GM18520 (cell line): ENCODE results near the gene TRIM62.

Experiments used
- ATAC-seq: cut with Tn5 transposase; IDR thresholded peaks from one replicate; pipeline ENCODE4 v1.9.1; 2021; ENCODE audit not compliant: unreplicated experiment

The TRIM62 gene

DNA sequence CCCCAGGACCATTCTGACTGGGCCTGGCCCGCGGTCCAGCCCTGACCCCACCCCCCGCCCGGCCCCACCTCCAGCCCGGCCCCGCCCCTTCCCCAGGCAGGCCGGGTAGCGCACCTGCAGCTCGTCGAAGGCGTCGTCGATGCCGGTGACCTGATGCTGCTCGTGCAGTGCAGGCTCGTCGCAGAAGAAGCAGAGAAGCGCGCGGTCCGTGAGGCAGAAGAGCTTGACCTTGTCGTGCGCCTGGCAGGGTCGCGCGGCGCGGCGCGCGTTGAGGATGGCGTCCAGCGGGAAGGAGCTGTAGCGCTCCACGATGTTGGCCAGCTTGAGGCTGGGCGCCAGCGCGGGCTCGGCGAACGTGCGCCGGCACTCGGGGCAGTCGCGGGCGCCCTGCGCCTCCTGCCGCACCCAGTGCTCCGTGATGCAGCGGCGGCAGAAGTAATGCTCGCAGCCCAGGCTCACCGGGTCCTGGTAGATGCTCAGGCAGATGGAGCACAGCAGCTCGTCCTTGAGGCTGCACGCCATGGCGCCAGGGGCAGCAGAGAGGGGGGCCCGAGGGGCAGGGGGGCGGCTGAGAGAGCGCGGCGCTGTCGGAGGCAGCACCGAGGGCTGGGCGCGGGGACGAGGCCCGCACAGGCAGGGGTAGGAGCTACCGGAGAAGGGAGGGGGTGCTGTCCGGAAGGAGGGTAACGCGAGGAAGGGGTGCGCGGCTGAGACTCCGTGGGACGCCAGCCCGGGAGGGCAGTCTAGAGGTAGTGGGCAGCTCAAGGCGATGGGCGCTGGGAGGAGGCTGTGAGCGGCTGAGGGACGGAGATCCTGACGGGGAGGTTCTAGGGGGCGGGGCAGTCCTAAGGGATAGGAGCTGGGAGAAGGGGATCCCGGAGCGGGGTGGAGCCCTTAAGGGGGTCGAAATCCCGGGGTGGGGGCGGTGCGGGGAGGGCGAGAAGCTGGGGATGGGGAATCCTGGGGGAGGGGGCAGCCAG is 642 bp downstream of the TRIM62 start:
- ATAC-seq = peak; percentile 50

DNA sequence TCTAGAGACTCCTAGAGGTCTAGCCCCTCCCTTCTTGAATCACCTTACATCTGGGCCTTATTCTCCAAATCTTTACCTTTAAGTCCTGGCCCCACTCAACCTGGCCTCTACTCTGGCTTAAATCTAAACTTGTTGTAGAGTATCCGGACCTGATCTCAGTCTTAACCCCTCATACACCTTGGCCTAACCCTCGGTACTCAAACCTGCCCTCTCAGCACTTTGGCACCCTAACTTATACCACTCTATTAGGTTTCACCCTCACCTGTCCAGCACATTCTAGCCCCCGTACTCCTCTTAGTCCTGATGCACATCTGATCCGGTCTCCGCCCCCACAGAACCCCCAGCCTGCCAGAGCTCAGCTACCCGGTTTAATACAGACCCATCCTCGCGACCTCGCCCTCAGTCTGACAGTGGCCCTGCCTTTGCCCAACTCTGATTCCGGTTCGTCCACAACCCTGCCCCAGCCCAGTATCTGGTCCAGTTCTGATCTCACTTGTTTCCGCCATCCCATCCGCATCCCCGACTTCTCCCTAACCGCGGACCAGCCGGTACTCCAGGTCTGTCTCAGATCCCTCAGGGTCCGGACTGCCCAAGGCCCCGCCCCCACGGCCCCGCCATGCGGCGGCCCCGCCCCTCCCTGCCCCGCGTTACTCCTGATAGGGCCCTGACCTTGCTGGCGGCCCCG is 1.5 kb downstream of the TRIM62 start:
- no peak for ATAC-seq

GRCh38 chr1:33178836-33179439 is 2.9 kb downstream of the TRIM62 start:
- no peak for ATAC-seq

DNA sequence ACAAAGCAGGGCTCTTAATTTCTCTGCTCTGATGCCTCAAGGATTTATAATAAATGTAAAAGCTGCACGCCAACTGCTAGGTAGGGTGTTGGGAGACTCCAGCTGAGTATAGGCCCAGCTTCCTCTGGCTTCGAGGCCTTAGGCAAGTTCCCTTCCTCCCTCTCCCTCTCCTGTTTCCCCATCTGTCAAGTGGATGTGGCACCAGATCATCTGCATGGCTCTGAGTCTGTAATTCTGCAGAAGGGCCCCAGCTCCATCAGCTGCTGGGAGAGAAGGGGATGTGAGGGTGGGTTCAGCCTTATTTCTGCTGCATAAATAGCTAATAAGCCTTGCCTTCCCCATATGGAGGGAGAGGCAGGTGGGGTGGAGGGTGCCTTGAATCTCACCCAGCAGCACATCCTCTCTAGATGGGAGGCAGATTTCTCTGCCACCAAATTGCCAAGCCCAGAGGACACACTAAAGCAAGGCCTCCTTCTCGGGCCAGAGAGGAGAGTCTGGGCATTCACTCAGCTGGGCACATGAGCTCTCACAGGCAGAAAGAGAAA is 3.8 kb downstream of the TRIM62 start:
- ATAC-seq = no peak

GRCh38 chr1:33176887-33177286 is 5.0 kb downstream of the TRIM62 start:
- ATAC-seq = no peak

DNA sequence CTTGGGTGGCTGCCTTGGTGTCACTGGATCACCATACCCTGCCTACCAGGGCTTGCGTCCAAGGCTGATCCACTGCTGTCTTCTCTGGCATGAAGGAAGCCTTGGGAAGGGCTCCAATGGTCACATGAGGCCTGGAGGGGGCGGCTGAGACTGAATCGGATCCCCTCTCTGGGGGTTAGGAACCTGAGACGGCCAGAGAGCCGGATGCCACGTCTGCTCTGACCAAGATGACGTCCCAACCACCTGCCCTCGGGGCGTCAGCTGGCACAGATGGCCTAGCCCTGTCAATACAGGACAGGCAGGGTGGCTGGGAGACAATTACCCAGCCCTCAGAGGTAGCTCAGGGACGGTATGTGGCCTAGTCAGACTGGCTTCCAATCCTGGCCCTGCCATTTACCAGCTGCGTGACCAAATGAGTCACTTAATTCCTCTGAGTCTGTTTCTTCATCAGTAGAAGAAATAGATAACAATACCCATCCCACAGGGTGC is 5.4 kb downstream of the TRIM62 start:
- no peak for ATAC-seq

DNA sequence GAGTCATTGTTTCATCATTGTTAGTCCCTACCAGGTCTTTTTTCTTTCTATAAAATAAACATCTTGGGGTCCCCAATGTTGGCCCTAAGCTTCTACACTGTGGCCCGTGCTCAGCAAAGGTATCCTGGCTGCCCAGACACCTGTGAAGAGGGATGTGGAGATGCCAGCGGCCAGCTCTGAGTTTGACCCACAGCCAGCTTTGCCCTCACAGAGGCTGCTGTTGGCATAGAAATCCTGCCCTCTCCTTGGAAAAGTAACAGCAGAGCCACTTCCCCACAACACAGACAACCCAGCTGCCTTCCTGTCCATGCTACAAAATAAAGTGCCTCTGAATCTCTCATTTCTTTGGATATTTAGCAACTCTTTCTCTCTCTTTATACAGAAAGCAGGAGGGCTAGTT is 6.0 kb downstream of the TRIM62 start:
- no peak for ATAC-seq

GRCh38 chr1:33173091-33173490 is 8.8 kb downstream of the TRIM62 start:
- no peak for ATAC-seq

- no peak for ATAC-seq
These were observed 9.6 kb downstream of the TRIM62 start for GRCh38 chr1:33171977-33172813.

DNA sequence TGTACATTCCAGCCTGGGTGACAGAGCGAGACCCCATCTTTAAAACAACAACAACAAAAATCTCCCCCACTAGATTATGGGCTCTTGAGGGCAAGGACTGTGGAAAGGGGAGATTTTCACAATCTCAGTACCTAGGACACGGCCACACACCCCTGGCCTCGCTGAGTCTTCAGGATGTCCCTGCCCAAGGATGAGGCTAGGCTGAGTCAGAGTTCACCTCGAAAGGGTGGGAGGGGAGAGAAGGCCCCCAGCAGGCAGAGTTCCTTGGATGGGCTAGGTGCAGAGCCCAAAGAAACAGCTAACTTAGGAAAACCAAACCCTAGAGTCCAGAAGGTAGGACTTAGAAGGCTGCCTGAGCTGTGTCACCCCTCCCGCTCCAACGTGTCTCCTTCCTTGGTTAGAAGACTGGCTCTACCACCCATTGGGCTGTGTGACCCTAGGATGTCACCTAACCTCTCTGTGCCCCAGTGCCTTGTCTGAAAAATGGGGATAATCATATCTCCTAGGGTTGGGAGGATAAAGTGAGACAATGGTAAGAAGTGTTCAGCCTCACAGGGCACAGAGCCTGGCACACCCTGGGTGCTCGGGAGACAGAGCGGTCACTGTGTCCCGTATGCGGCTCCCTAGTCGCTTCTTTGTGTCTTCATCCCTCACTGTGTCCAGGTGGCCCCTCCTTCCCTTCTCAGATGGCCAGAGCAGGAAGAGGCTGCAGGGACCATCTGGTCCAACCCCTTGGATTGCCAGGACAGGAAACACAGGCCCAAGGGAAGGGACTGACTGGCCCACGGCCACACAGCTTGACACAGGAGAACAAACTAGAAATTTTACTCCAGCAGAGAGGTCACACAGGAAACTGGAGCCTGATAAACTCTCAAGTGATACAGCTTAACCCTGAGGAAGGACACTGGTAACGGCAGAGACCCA is 11.2 kb downstream of the TRIM62 start:
- no peak for ATAC-seq

DNA sequence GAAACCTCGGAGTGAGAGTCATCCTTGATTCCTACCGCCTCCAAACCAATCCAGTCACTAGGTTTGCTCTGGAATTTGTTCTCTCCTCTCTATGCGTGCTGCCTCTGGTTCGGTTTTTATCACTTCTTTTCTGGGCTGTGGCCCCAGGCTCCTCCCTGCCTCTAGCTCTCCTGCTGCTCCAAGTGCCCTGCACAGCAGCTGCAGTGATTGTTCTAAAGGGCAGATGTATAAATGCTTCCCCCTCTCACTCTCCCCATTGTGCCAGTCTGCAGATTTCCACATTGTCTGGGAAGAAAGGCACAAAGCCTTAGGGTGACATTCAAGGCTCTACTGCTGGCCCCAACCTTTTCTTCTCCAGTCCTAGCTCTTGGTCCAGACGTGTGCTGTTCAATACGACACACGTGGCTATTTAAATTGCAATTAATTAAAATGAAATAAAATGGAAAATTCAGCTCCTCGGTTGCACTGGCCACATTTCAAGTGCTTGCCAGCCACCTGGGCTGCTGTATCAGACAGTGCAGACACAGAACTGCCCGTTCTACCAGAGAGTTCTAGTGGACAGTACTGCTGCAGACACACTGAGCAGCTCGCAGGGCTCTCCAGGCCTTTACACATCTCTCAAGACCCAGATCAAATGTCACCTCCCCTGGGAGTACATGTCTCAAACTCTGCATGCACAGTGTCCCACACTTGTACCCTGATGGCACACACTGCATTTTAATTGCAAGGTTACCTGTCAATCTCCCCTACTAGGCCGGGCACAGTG is 12.4 kb downstream of the TRIM62 start:
- ATAC-seq = no peak

DNA sequence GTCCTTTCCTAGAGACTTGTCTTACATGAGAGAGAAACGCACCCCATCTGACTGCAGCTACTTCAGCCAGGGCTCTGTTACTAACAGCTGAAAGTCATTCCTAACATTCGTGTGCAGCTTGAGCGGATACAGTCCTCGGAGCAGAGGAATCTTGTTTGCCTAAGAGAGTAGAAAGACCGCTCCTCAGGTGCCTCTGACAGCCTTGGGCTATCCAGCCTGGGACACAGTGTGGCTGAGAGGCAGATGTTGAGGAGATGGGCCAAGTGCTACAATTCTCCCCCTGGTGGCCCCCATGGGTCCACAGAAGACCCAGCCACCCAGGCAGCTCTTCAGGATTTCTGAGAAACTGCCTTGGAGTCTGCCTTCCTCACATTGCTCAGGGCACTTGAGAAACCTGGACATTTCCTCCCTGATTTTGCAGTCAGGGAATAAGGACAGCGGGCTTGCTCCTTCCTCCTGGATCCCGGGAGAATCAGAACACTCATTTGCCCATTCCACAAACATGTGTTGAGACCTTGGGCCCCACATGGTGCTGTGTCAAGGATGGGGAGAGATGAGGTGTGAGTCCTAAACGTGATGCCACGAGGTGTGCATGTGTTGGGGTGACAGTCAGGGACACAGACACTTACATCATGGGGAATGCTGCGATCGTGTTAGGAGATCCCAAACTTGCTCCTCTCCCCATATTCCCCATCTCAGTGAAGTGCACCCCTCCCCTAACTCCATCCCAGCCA is 13.1 kb downstream of the TRIM62 start:
- no peak for ATAC-seq

- no peak for ATAC-seq
These were observed 14.0 kb downstream of the TRIM62 start for GRCh38 chr1:33167650-33168447.

DNA sequence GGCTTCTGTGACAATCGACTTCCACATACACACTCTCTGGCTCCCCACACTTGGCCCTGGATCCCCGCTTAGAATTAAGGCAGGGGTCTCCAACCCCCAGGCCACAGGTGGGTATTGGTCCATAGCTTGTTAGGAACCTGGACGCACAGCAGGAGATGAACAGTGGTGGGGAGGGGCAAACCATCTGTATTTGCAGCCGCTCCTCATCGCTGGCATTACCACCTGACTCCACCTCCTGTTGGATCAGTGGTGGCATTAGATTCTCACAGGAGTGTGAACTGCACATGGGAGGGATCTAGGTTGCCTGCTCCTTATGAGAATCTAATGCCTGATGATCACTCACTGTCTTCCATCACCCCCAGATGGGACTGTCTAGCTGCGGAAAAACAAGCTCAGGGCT is 16.0 kb downstream of the TRIM62 start:
- ATAC-seq = no peak

- no peak for ATAC-seq
These were observed 16.6 kb downstream of the TRIM62 start for GRCh38 chr1:33165209-33165608.

DNA sequence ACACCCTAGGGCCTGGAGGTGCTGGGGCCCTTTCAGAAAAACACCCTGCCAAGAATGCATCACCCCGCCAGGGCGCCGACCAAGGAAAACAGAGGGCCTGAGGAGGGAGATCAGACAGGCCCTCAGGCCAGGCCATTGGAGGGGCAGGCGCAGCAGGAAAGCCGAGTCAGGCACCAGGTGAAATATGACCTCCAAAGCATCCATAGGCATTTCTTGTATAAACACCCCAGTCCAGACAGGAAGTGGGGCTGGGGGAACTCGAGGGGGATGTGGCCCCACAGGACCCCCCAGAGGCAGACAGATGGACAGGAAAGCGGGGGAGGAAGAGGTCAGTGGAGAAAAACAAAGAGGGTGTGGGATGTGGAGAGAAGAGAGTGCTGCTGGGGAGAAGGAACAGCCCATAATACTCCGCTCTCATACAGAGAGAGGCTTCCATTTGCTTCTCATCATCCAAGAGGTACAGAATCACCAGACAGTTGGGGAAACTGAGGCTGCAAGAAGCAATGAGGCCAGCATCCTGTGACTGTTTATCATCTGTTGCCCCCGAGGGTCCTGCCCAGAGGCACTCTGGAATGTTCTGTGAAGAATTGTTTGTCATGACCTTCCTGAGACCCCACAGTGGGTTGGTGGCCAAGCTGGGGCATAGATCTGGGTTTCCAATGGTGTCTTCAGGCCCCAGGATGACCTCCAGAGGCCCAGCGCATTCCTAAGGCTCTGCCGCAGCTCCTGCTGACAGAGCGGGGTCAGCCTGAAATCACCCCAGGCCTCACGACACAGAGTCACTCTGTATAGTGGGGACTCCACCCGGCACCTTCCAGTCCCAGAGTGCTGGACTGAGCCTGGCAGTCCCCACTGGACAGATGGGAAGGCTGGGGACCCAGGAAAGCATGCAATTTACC is 18.0 kb downstream of the TRIM62 start:
- ATAC-seq = no peak
